GM12891 (cell line): ENCODE measurements around the gene PLA2G10.

Experiments
- PAX5 ChIP-seq: IDR thresholded peaks from 2 replicates; pipeline ENCODE4 v1.6.1; 2011; ENCODE audit warnings: low read length, moderate library complexity, mild to moderate bottlenecking; ENCODE audit not compliant: insufficient read depth, severe bottlenecking
- POLR2A ChIP-seq: IDR thresholded peaks from 2 replicates; pipeline ENCODE4 v1.6.1; 2011; ENCODE audit warnings: low read depth, low read length, control low read depth
- POLR2AphosphoS5 ChIP-seq: IDR thresholded peaks from 2 replicates; pipeline ENCODE4 v1.6.1; 2011; ENCODE audit warnings: low read depth, low read length, control low read depth
- POU2F2 ChIP-seq: IDR thresholded peaks from 2 replicates; pipeline ENCODE4 v1.6.1; 2011; ENCODE audit warnings: low read depth, mild to moderate bottlenecking, control low read depth, low read length, moderate library complexity
- SPI1 ChIP-seq: IDR thresholded peaks from 2 replicates; pipeline ENCODE4 v1.6.1; 2011; ENCODE audit warnings: low read depth, low read length, control low read depth
- TAF1 ChIP-seq: IDR thresholded peaks from 2 replicates; pipeline ENCODE4 v1.6.1; 2011; ENCODE audit warnings: low read depth, low read length, control low read depth

GRCh38 chr16:14681115-14681514, 13.0 kb downstream of the PLA2G10 start:
- TF ChIP-seq TAF1 (no peak), POLR2A (no peak), POLR2AphosphoS5 (no peak), SPI1 (no peak), POU2F2 (no peak), PAX5 (no peak)
